Frontal cortex (tissue), 4 donors: ENCODE measurements around the gene KIF16B. TPM values are rescaled to one million over a fixed set of nuclear protein-coding genes. Genes with fewer than 3 reads are reported as not detected.
"Not testable (repeated sequence)": the region's sequence is repeated elsewhere in the genome, so short reads cannot be mapped to it uniquely, and the experiment has no call there.

Source experiments
- DNase-seq, 2 donors: peaks; one replicate each; pipeline ENCODE4 v3.0.0; 2012; ENCODE audit warnings: low spot score in 2 of 2
- FAIRE-seq: peaks from 2 replicates; lab custom pipeline; 2012; peaks lifted over from hg19 to GRCh38; lab: Jason Lieb, UNC
- total RNA-seq: library from RNA; depleted of rRNA; stranded (reverse); fragments of >200 nt; gene quantifications from one replicate; pipeline ENCODE4 v1.2.3, GENCODE V29; 2014
- donor health status: control.
- donor health status: control.
- donor health status: control.

The KIF16B gene
- total RNA-seq, 1 donor from 2014 or later = 70.1 TPM

DNA sequence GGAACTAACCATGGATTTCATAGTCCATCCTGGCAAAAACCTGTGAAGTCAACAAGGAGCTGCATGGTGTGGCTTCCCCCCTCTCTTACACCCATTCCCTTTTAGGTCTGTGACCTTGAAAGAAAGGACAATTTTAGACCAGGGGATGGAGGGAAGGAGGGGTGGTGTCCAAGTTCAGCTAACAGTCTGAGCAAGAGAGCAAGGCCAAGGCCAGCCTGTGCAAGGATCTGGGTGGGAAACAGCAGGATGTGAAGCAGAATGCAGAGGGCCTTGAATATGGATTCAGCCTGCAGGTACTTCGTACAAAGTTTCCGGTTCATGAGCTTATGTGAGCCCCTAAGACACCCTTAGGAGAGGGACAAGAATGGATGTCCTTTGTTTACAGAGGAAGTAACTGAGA is 293.0 kb downstream of the KIF16B start:
- FAIRE-seq = no peak

DNA sequence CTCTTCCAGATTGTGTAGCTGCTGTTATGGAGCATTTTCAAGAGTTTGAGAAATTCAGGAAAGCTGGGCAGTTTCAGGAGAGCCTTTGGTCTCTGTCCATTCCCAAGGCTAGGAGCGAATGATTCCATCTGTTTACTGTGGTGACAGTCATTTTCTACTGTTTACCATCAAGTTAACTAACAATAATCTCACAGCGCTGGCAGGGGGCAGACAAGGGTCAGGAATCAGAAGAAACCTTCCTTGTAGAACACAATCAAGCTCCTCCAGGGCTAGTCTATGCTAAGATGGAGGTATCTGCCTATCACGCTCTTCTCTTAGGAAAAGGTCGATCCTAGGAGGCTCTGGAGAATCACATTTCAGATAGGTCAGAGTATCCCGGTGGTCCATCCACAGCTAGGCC is 293.9 kb downstream of the KIF16B start:
- DNase-seq = no peak

More for the DNA sequence above, 293.0 kb downstream of the KIF16B start:
- DNase-seq = no peak

GRCh38 chr20:16273812-16274555 is 299.3 kb downstream of the KIF16B start:
- DNase-seq (no peak), FAIRE-seq (no peak)

More for the DNA sequence above, 293.9 kb downstream of the KIF16B start:
- no peak for FAIRE-seq

DNA sequence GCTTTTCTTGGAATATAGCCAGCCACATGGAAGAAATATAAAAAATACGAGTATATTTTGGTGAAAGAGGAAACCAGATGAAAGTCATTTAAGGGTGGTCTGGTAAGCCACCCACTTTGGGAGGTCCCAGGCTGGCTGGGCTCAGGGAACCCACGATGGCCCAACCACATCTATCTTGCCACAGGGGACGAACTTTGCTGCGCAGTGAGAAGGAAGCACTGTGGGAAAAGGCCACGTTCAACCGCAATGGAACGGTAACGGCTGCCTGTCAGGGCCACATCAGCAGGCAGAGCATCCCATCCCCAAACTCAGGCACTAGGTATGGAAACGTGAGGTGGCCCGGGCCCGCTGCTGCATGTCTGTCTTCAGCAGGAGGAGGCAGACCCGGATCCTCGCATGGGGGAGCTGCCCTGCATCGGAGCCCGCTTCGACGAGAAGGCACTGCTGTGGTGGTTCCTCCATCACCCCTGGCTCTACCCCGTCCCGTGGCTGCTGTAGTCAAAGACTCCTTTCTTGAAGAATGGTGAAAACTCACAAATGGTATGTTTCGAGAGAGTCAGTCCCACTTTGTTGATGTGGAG is 300.4 kb downstream of the KIF16B start:
- no peak for FAIRE-seq
- DNase-seq = no peak

GRCh38 chr20:16271450-16271849 is 301.8 kb downstream of the KIF16B start:
- DNase-seq (no peak), FAIRE-seq (no peak)

DNA sequence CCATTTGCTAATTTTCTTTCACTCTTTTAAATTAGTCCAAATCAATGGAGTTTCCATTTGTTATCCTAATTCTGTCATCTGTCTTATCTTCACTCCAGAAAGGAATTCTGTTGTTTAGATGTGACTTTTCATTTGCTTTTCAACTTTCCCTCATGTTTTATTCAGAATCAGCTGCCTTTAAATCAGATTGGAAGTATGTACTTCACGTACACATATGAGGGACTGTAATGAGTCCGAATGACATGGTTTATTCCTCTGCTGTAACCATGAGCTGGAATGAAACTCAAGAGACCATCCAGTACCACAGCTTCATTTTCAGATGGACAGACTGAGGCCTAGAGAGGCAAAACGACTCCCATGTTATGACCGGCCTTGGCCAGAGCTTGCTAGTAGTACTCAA is 302.3 kb downstream of the KIF16B start:
- FAIRE-seq = no peak
- DNase-seq = no peak

DNA sequence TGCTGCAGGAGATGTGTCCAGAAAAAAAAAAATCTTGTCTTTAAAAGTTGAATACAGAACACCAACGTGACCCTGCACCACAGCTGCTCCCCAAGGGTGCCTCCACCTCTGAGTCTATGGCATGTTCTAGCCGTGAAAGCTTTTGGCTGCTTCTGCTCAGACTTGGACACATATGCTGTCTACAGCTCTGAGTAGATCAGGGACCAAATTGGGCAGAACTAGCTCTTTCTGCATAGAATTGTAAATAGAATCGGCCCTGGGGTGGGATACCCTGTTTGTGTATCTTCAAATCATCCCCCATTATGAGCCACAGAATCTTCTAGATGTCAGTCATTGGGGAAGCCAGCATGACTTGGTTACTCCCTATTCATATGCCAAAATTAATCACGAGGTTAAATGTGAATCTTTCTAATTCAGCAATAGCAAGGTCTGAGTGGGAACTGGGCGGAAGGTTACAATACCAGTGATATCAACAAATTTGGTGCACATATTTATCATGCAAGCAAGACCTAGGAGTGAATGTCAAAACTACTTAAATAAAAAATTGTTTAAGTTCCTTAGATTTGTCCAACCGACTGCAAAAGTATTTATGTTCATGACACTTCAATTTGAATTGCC is 302.8 kb downstream of the KIF16B start:
- FAIRE-seq (no peak), DNase-seq (no peak)

DNA sequence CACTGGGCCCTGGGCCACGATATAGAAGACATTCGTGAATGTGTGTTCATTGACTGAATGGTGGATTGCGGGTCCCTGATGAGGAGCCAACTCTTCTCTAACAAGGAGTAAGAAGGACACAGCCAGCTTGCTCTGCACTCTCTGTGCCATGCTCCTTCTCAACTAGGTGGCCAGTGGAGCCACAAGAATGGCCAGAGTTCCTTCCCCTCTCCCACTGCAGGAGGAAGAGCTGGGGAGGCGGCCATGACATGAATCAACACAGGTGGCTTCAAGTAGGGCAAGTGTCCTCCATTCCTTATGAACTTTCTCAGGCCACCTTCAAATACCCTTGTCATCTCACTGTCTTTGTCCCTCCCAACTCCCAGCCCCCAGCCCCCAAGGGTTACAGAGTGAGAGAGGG is 305.7 kb downstream of the KIF16B start:
- FAIRE-seq (no peak), DNase-seq (no peak)

DNA sequence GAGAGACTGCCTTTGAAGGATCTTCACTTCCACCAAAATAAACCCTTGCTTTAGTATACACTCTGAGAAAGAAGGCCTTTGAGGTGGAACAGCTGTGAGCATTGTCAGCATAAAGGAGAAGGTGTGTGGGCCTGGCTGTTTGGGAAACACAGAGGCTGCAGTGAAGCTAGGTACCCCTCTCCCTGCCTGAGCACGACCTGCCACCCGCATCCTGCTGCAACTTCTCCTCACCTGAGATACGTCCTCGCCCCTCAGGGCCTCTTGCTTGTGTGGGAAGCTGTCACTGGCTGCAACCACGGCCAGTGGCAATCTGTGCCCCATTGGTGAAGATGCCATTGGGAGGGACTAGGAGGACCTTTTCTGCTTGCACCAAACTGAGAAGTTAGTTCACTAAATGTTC is 307.9 kb downstream of the KIF16B start:
- DNase-seq (no peak), FAIRE-seq (no peak)

GRCh38 chr20:16263582-16263981 is 309.7 kb downstream of the KIF16B start:
- DNase-seq = no peak
- no peak for FAIRE-seq

GRCh38 chr20:16262594-16262993 is 310.7 kb downstream of the KIF16B start:
- FAIRE-seq (no peak), DNase-seq (no peak)

DNA sequence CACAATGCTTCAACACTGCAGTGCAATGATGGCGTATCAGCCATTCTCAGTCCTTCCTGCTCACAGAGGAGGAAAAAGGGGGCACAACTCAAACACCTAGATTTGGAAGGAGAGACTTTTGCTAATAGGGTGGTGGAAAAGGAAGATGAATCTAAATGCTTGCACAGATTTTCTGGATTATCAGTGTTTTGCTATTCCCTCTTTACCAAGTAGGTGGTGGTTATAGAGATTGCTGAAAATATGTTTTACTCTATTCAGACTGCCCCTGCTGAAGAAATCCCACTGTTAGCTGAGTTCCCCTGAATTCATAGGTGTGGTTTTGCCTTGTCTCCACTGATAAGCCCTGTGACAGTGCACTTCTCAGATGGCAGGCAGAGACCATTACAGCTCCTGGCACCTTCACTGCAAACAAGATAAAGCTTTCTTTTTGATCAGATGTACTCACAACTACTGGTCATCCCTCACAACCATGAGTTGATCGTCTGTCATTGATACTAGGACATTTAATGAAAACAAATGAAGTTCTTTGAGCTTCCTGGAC is 311.4 kb downstream of the KIF16B start:
- FAIRE-seq (no peak), DNase-seq (no peak)

GRCh38 chr20:16260911-16261310 is 312.3 kb downstream of the KIF16B start:
- DNase-seq (no peak), FAIRE-seq (no peak)

DNA sequence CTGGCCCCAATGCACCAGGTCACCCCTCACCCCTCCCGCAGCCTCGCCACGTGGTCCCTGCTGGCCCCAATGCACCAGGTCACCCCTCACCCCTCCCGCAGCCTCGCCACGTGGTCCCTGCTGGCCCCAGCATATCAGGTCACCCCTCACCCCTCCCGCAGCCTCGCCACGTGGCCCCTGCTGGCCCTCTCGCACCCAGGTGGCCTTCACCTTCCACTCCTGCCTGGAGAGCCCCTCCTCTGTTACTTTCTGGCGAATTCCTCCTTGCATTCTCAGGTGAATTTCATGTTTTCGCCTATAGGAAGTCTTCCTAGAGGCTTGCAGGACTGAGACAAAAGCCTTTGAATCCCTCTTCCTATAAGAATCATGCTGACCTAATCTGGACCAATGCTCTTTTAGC is 313.1 kb downstream of the KIF16B start:
- FAIRE-seq, DNase-seq: not testable (repeated sequence)

- DNase-seq = no peak
- FAIRE-seq = no peak
Measured at GRCh38 chr20:16258766-16259165, 314.5 kb downstream of the KIF16B start.

DNA sequence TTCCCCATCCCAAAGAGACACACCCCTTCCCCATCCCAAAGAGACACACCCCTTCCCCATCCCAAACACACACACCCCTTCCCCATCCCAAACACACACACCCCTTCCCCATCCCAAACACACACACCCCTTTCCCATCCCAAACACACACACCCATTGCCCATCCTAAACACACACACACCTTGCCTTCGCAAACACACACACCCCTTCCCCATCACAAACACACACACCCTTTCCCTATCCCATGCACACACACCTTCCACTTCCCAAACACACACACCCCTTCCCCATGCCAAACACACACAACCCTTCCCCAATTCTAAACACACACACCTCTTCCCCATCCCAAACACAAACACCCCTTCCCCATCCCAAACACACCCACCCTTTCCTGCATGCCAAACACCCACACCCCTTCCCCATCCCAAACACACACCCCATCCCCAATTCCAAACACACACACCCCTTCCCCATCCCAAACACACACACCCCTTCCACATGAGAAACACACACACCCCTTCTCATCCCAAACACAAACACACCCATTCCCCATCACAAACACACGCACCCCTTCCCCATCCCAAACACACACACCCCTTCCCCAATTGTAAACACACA is 315.3 kb downstream of the KIF16B start:
- DNase-seq (no peak), FAIRE-seq (no peak)

DNA sequence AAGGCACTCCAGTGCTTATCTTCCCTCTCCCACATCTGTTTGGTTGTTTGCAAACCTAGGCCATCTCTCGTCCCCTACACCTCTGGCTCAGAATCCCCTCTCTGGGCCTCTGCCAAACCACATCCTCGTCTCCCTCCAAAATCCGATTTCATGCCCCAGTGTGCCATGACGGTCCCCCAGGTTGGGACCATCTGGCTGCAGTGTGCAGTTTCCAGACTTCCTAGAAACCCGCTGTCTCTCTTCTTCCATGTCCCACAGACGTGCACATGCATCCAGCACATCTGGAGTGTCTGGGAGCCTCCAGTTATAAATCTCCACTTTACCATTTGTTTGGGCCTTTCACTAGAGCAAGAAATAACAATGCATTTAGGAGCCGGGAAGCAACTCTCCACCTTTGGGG is 316.2 kb downstream of the KIF16B start:
- no peak for DNase-seq
- no peak for FAIRE-seq

- DNase-seq (no peak), FAIRE-seq (no peak)
Measured at GRCh38 chr20:16246870-16247269, 326.4 kb downstream of the KIF16B start.

DNA sequence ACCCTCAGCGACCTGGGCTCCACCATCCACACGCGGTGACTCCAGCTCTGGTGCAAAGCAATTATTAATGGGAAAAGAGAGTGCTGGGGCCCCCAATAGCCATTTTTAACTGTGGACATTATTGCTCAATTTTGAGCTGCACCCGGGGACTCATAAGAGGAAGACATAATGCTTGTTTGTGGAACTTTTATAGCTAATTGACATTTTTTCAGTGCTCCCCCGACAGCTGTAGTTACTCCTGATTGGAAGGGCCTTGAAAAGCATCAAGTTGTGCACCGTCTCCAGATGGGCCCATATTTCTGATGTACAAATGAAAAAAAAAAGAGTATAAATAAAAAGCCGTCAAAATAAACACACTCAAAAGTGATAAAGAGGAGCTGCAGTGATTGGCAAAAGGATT is 327.0 kb downstream of the KIF16B start:
- DNase-seq (no peak), FAIRE-seq (no peak)

GRCh38 chr20:16245879-16246278 is 327.4 kb downstream of the KIF16B start:
- FAIRE-seq = no peak
- DNase-seq = no peak

GRCh38 chr20:16244892-16245291 is 328.4 kb downstream of the KIF16B start:
- DNase-seq (no peak), FAIRE-seq (no peak)
